HG03460 (cell line): ENCODE measurements around the gene HRCT1.
"Not testable (repeated sequence)": the region's sequence is repeated elsewhere in the genome, so short reads cannot be mapped to it uniquely, and the experiment has no call there.

ENCODE experiments used
- ATAC-seq: cut with Tn5 transposase; IDR thresholded peaks from one replicate; pipeline ENCODE4 v1.9.1; 2021; ENCODE audit not compliant: unreplicated experiment

The HRCT1 gene

GRCh38 chr9:35905912-35906679 lies at the start of gene HRCT1:
HRCT1 (plus strand) TSS chr9:35906202; CDS start chr9:35906288, 86 bp downstream.
- ATAC-seq = no peak

DNA sequence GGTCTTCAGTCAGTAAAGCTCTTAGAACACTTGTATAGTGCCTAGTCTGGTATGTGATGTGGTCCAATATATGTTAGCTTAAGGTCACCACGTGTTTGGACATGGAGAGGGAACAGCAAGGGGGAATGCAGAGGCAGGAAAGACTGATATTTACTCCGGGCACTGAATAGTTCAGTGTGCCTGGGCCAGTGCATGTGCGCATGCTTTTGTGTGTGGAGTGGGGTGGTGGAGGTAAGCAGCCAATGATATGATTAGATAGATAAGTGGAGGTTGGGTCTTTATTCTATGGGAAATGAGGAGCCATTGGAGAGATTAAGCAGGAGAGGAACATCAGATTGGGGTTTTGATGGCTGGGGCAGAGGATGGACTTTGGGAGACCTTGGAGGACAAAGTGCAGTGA lies 49.8 kb upstream of the HRCT1 start:
- ATAC-seq = no peak

DNA sequence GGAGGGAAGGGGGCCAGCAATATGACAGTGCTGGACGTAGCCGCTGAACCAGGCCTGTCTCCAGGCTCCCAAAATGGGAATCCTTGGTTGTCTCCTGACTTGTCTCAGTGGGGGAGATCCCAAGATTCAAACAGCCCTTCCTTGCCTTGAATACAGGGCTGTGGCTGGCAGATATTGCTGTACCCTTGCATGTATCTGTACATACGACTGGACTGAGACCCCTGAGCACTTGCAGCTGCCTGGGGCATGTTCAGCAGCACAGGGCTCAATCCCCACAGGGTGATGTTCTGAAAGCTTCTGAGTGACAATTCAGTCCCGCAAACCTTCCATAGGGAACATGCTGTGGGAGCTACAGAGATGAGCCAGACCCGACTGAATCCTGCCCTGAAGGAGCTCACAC lies 49.1 kb upstream of the HRCT1 start:
- no peak for ATAC-seq

DNA sequence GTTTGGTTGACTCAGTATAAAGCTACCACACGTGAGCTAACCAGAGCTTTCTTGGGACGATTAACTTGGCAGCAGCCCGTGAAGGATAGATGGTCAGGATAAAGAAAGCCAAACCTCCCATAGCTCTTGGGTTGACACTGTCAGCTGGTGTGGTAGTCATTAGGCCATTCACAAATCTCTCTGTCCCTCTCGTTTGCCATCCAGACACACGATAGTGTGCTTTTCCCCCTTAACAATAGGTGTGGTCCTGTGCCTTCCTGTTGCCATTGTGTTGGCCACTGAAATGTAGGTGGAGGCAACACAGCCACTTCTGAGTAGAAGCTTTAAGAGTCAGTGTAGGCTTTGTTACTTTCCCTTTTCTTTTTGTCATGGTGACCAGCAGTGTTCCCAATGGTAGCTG lies 47.5 kb upstream of the HRCT1 start:
- ATAC-seq = no peak

DNA sequence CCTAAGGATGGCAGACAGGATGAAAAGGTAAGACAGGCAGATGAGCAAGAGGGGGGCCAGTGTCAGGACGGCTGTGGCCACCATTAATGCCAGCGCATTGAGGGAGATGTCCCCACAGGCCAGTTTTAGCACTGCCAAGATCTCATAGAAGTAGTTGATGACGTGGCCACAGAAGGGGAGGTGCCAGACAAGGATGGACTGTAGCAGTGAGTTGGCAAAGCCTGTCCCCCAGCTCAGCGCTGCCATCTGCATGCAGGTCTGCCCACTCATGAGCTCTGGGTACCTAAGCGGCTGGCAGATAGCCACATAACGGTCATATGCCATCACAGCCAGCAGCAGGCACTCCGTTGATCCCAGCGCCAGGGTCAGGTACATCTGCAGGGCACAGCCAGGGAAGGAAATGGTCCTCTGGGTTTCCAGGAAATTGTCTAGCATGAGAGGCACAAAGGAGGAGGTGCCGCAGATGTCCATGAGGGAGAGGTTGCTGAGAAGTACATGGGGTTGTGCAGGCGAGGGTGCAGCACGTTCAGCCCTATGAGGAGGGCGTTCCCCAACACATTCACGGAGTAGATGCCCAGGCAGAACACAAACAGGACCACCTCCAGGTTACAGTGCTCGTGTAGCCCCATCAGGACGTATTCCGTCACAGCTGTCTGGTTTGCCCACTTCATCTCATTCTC lies 46.6 kb upstream of the HRCT1 start:
- ATAC-seq = no peak

GRCh38 chr9:35859990-35860339 lies 46.0 kb upstream of the HRCT1 start:
- ATAC-seq = no peak

GRCh38 chr9:35861161-35861897 lies 44.7 kb upstream of the HRCT1 start:
- ATAC-seq = no peak

DNA sequence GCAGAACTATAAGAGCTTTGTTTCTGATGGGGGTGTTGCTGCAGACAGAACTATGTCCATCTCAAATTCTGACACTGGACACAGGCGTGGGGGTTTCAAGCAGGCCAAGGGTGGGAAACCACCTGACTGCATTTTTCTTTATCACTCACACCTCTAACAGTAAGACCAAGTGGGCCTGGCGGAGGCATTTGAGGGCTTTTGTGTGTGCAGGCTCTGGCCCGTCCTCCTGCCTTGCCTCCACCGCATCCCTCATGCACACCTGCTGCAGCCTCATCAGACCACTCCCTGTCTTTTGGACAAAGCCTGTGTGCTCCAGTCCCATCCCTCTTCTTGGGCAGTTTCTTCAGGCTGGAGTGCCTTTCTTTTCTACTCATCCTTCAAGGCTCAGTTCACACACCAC lies 43.7 kb upstream of the HRCT1 start:
- no peak for ATAC-seq

DNA sequence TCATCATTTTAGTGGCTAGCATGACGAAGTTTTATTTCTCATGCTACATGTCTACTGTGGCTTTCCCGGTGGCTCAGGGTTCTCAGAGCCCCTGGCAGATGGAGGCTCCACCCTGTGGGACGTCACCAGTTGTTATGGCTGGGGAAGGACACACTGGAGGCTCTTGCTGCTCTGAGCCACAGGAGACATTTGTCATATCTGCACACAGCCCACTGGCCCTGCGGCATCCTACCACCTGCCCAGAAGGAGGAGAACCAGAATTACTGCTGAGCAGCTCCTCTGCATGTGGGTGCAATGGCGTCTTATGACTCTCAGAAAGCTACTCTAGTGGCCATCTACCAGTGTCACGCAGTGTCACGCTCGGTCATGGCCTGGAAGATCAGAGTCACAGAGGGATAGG lies 42.4 kb upstream of the HRCT1 start:
- ATAC-seq = no peak

GRCh38 chr9:35864695-35865255 lies 41.2 kb upstream of the HRCT1 start:
- ATAC-seq = no peak

DNA sequence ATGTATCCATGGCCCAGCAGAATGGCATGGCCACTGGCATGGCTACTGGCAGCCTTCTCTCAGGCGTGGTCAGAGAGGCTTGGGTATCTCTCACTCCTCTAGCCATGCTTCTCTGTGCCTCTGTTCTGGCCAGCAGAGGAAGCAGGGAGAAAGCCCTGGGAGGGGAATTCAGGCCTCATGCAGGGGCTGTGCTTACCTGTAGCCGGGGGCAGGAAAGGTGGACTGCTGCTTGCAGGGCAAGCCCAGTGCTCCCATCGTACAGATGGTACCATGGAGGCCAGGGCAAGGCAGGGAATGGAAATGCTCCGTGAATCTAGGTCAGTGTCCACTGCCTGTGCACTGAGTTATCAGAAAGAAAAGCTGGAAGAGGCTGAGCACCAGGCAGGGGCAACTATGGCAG lies 38.5 kb upstream of the HRCT1 start:
- no peak for ATAC-seq

DNA sequence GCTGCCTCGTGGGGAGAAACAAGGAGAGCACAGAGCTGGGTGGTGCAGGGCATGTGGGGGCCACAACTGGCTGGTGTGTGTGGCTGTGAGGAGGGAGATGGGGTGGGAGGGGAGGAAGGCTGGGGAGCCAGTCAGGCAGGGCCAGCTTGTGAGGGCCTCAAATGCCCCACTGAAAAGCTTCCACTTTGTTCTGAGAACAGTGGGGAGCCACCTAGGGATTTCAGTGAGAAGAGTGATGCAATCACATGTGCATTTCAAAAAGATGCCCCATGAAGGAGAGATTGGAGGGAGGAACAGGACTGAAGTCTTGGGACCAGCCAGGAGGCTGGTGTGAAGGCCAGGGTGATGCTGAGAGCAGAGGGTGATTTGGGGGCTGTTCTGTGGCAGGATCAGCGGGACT lies 37.1 kb upstream of the HRCT1 start:
- no peak for ATAC-seq

DNA sequence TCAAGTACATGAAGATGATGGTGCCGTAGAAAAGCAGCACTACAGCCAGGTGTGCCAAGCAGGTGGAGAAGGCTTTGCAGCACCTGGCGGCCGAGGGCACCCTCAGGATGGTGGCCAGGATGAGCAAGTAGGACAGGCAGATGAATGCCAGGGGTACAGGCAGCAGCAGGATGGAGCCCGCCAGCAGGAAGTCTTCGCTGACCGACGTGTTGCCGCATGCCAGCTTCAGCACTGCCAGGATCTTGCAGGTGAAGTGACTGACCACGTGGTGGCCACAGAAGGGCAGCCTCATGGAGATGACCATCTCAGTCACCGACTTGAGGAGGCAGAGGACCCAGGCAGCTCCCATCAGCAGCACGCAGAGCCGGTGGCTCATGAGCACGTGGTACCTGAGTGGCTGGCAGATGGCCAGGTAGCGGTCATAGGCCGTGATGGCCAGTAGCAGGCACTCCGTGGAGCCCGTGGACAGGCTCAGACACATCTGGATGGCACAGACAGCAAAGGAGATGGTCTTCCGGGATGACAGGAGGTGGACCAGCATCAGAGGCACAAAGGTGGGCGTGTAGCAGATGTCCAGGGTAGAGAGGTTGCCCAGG lies 36.3 kb upstream of the HRCT1 start:
- ATAC-seq = no peak

GRCh38 chr9:35870351-35870923 lies 35.6 kb upstream of the HRCT1 start, which contains the start of gene OR13J1:
OR13J1 (minus strand) TSS chr9:35870401; CDS start chr9:35870401, 0 bp downstream.
- no peak for ATAC-seq

GRCh38 chr9:35871545-35871944 lies 34.5 kb upstream of the HRCT1 start:
- no peak for ATAC-seq

- no peak for ATAC-seq
Measured at GRCh38 chr9:35872505-35872904, 33.5 kb upstream of the HRCT1 start.

DNA sequence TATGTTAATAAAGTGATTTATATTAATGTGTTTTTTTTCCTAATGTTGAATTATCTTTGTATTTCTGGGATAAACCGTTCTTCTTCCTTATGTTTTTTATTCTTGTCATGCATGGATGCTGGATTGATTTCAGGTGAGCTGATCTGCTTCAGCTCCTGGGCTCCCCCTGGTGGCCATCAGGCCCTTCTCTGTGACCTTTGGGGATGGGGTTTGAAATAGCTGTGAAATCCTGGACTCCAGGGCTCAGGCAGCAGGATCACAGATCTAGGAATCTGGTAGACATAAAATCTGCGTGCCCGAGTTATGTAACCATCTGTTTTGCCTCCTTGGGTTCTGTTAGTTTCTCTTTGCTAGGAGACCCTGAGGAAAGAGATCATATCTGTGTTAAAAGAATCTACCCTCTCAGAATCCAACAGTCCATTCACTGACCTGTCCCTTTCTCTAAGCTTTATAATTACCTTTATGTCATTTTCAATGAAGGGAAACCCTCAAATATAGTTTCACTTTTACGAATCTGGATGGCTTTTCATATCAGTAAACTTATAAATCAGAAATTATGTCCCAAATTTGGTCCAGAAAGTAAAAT lies 23.6 kb upstream of the HRCT1 start:
- ATAC-seq = no peak

DNA sequence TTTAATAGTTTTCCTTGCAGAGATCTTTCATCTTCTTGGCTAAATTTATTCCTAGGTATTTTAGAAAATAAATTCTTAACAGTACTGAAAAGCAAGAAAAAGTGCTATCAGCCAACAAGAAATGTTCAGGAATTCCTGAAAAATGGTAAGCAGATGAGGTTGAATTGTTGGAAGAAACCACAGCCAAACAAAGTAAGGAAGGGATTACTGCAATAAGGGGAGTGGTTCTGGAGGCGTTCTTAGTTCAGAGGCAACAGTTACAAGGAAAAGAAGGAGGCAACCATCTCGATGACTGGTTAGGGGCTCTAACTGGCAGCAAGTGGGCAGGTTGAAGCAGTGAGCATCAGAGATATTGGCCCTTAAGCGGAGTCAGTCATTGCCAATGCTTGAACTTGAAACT lies 23.0 kb upstream of the HRCT1 start:
- ATAC-seq = no peak

DNA sequence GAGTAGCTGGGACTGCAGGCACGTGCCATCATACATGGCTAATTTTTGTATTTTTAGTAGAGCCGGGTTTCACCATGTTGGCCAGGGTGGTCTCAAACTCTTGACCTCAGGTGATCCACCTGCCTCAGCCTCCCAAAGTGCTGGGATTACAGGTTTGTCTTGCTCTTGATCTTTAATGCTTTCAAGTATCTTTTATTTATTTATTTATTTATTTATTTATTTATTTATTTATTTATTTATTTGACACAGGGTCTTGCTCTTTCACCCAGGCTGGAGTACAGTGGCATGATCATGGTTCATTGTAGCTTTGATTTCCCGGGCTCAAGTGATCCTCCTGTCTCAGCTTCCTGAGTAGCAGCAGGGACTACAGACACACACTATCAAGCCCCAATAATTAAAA lies 21.1 kb upstream of the HRCT1 start:
- not testable (repeated sequence) for ATAC-seq

DNA sequence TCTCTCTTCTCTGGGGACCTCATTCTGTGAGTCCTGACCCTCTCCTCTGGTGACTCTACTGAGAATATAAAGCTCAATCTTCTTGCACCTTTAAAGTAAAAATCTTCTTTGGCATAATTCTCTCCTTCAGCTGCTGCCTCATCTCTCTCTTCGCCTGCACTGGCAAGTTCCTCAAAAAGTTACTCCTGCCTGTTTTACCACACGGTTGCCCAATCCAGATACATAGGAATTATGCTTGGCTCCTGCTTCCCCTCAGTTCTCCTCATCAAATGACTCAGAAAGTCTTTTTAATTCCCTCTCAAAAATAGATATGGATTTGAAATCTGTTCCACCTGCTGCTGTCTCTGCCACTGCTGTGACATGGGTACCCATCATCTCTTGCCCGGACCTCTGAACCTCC lies 14.4 kb upstream of the HRCT1 start:
- no peak for ATAC-seq

- no peak for ATAC-seq
Measured at GRCh38 chr9:35892051-35892450, 14.0 kb upstream of the HRCT1 start.
